ENCODE results near the gene LSM12. TPM values are rescaled to one million over a fixed set of nuclear protein-coding genes. Genes with fewer than 3 reads are reported as not detected.

Gene LSM12
- total RNA-seq: 10 to 100 TPM; 51.4 to 53.2 TPM

DNA sequence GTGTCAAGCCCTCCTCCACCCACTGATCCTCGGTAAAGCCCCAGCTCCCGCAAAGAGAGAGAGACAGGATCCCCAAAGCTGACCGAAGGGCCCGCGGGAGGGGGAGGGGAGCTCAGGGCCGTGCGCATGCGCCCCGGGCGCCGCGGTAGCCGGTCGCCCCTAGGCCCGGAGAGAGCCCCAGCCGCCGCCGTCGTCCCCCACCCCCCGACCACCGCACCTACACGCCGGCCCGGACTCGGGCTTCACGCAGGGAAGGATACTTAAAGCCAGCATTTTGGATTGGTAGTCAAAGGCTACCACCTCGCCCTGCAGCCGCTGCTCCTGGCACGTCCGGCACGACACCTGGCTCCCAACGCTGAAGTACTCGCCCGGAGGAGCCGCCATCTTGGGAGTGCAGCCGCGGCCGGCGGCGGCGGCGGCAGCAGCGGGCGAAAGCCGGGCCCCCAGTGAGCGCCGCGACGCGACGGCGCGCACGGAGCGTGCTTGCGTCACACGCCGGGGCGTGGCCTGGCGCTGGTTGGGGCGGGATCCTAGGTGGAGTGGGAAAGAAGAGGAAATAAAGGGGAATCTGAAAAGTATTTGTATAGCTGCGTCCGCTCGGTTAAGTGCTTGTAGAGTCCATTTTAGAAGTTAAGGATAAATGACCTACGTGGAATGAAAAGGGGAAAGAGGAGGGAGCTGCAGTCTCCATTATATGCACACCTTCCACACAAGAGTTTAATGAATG is at the start of gene LSM12:
Gene LSM12, minus strand, starts transcription at position 468 of the 727 bp plus-strand sequence. Its CDS starts 84 bp downstream, at position 384.

DNA sequence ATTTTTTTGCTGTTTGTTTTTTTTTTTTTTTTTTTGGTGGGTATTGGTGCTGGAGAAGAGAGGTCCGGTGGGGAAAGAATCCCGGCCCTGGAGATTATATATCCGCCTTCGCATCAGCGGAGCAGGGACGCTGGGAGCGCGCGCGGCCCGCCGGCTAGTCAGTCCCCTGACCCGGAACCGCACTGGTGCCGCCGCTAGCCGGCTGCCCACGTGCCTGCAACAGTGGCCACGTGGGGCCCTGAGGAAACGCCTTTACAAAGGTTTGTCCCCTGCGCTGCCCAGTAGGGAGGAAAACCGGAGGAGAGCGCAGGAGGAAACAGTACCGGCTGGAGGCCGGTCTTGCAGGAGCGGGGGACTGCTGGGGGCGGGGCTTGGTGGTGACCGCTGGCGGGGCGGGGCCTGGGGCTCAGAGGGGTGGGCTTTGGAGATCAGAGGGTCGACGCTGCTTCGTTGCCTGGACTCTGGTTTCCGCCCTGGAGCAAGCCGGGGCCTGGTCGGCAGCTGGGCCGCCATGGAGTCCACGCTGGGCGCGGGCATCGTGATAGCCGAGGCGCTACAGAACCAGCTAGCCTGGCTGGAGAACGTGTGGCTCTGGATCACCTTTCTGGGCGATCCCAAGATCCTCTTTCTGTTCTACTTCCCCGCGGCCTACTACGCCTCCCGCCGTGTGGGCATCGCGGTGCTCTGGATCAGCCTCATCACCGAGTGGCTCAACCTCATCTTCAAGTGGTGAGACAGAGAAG is 4.2 kb upstream of the LSM12 start, which contains the start of gene G6PC3:
Gene G6PC3, plus strand, starts transcription at position 281 of the 743 bp plus-strand sequence. Its CDS starts 231 bp downstream, at position 512.

DNA sequence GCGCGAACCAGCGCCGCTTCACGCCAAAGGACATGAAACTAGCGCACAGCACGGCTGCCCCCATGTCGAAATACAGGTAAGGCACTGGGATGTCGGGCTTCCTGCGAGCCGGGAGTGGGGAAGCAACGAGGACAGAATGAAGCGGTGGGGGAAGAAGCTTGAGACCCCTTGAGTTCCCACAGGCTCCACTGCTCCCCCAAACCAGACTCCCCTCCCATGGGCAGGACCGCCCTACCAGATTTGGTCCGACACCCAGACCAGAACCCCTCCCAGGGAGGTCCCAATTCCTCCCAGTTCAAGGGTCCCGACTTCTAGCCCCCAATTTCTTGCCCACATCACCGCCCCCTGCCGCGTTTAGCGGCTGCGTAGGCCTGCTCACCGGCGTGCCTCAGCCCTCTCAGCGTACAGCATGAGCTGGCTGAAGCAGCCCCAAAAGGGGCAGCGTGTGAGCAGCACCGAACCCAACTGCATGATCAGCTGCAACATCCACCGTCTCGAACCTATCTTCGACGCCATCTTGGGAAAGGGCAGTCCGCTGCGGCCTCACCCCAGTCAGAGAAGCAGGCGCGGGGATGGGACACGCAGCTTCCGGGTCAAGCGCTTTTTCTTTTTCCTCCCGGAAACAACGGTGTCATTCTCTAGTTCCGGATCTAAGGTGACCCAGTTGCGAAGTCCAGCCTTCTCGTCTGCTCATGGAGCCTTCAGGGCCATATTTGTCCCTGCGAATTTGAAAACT is 51.9 kb downstream of the LSM12 start, which contains the start of gene TMEM101:
Gene TMEM101, minus strand, starts transcription at position 527 of the 736 bp plus-strand sequence. Its CDS starts 11 bp downstream, at position 516.

DNA sequence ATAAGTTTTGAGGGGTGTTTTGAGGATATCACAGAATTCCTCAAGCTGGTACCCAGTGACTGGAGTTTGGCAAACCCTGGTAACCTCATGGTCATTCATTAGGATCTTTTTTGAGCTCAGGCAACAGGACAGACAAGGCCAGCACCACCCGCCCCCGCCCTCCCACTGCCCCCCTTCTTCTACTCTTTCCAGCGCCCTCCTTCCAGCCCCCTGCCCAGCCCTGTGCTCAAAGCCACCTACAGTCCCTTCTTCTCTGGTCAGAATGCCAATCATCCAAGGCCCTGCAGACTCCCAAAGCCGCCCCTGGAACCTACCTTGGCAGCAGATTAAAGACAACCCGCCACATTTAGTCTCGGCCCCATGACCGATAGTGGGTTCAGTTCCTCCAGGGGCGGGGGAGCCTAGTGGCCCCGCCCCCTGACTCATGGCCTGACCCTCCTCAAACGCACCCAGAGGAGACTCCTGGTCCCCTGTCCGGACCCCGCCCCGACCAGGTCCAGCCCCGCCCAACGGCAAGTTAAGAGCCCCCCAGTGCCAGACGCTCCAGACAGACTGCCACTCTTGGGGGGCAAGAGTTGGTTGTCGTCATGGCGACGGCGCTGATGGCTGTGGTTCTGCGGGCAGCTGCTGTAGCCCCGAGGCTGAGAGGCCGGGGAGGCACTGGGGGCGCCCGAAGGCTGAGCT is 62.3 kb downstream of the LSM12 start, which contains the start of gene NAGS:
Gene NAGS, plus strand, starts transcription at position 546 of the 684 bp plus-strand sequence. Its CDS starts 42 bp downstream, at position 588.

Other genes with a start within 250 kb of the LSM12 start
- gene MPP3, start 233.5 kb downstream of the LSM12 start, total RNA-seq: not detected
- not detected for gene CD300LG, start 219.5 kb downstream of the LSM12 start, total RNA-seq
- 1 to 10 TPM; 1.1 to 1.4 TPM for gene MPP2, start 159.1 kb downstream of the LSM12 start, total RNA-seq
- gene PPY, start 124.2 kb downstream of the LSM12 start, total RNA-seq: not detected
- gene PYY, start 112.7 kb downstream of the LSM12 start, total RNA-seq: not detected
- 1 to 10 TPM; 1.4 to 1.5 TPM for gene NAGS, start 62.0 kb downstream of the LSM12 start, total RNA-seq
- gene TMEM101, start 51.7 kb downstream of the LSM12 start, total RNA-seq: 10 to 100 TPM; 29.2 to 30.9 TPM
- gene G6PC3, start 4.1 kb upstream of the LSM12 start, total RNA-seq: 10 to 100 TPM; 17.9 to 18.1 TPM
- gene HDAC5, start 57.0 kb upstream of the LSM12 start, total RNA-seq: 10 to 100 TPM; 49.0 to 51.0 TPM
- 10 to 100 TPM; 11.2 to 11.9 TPM for gene HROB, start 75.3 kb upstream of the LSM12 start, total RNA-seq
- under 1 TPM in 1 of 2 experiments, not detected in 1; 0.23 TPM for gene ASB16, start 104.0 kb upstream of the LSM12 start, total RNA-seq
- gene TMUB2, start 120.3 kb upstream of the LSM12 start, total RNA-seq: 10 to 100 TPM; 31.5 to 35.2 TPM
- gene ATXN7L3, start 133.2 kb upstream of the LSM12 start, total RNA-seq: 100 to 1,000 TPM; 108 to 113 TPM
- 100 to 1,000 TPM; 170 to 171 TPM for gene UBTF, start 153.0 kb upstream of the LSM12 start, total RNA-seq
- not detected for gene SLC4A1, start 201.5 kb upstream of the LSM12 start, total RNA-seq
- gene RUNDC3A, start 241.9 kb upstream of the LSM12 start, total RNA-seq: under 1 TPM; 0.05 to 0.07 TPM

All from activated naive CD4-positive, alpha-beta T cell treated with anti-CD3 and anti-CD28 coated beads, Interleukin-2, amount 10 ng/mL, durations not matched to agents 5 hours and 36 hours (primary cell).